ENCODE measurements around the gene CAMKMT. TPM values are rescaled to one million over a fixed set of nuclear protein-coding genes. Genes with fewer than 3 reads are reported as not detected.
A peak's percentile ranks its signal among the peaks of the same experiment; 100 is the strongest.

CAMKMT gene
- polyA plus RNA-seq, 3 donors = 4.7 to 7.8 (median 7.0) TPM

- WGBS (ENCODE audit: insufficient coverage) = 22% methylated on average over 7 of the region's 13 CpGs
- peaks cover 0 to 1% of the 10 kb centered on the region in 2 donors for H3K36me3 Mint-ChIP-seq
- DNase-seq = no peak
- peaks cover 0 to 11% (median 2%) of the 10 kb centered on the region in 7 donors for H3K9me3 Mint-ChIP-seq
- peaks cover 8 to 34% (median 18%) of the 10 kb centered on the region in 3 donors for H3K27me3 Mint-ChIP-seq (ENCODE audit: low read depth in 3 of 3)
- Histone ChIP-seq H3K9me3 (replicated peaks in 1 of 2; ENCODE audit: control insufficient read depth in 1 of 2, insufficient read depth in 1 of 2, low read length in 2 of 2) (no peaks in the 10 kb centered on the region), H3K79me2 (ENCODE audit: insufficient read depth, low read length) (no peaks in the 10 kb centered on the region), H3K27ac (ENCODE audit: low read depth in 1 of 2, low read length in 2 of 2) (no peak overlapping the region), H3K4me2 (replicated peaks; ENCODE audit: extremely low read depth, low read length, poor library complexity, severe bottlenecking) (peak overlapping the region; percentile 75), H3K4me3 (replicated peaks in 1 of 3; ENCODE audit: low read depth in 2 of 3, low read length in 3 of 3) (peak overlapping the region; percentile 1 to 64 (median 22)), H3K36me3 (replicated peaks in 1 of 2; ENCODE audit: control insufficient read depth in 1 of 2, insufficient read depth in 2 of 2, low read length in 2 of 2) (no peaks in the 10 kb centered on the region), H4K20me1 (ENCODE audit: insufficient read depth, low read length) (no peaks in the 10 kb centered on the region), H3K27me3 (ENCODE audit: control insufficient read depth in 2 of 2, insufficient read depth in 2 of 2, low read length in 2 of 2) (peaks cover 18 to 30% of the 10 kb centered on the region in 2 donors), H3K9ac (ENCODE audit: insufficient read depth, low read length, poor library complexity, severe bottlenecking) (peak overlapping the region; percentile 33), H3K4me1 (ENCODE audit: control insufficient read depth in 1 of 2, insufficient read depth in 2 of 2, low read length in 2 of 2) (peaks cover 20 to 21% of the 10 kb centered on the region in 2 donors), H2AFZ (ENCODE audit: insufficient read depth, low read depth, low read length, poor library complexity, severe bottlenecking) (peak overlapping the region; percentile 75)
- peak overlapping the region; percentile 65 to 90 for H3K4me3 Mint-ChIP-seq
- TF ChIP-seq CTCF (IDR thresholded peaks at IDR 0.05) = no peak
- intact Hi-C loops (cut with micrococcal nuclease) = no loop called here
- H3K4me1 Mint-ChIP-seq = peaks cover 23% of the 10 kb centered on the region
- H3K27ac Mint-ChIP-seq = peak overlapping the region in 2 of 7 donors; percentile 18 to 76
These were observed 416.5 kb downstream of the CAMKMT start for GRCh38 chr2:44778221-44778654.

GRCh38 chr2:44778671-44779476, 417.1 kb downstream of the CAMKMT start:
- Histone ChIP-seq H3K9me3 (replicated peaks in 1 of 2; ENCODE audit: control insufficient read depth in 1 of 2, insufficient read depth in 1 of 2, low read length in 2 of 2) (no peaks in the 10 kb centered on the region), H3K27ac (ENCODE audit: low read depth in 1 of 2, low read length in 2 of 2) (no peak overlapping the region), H3K36me3 (replicated peaks in 1 of 2; ENCODE audit: control insufficient read depth in 1 of 2, insufficient read depth in 2 of 2, low read length in 2 of 2) (no peaks in the 10 kb centered on the region), H3K27me3 (ENCODE audit: control insufficient read depth in 2 of 2, insufficient read depth in 2 of 2, low read length in 2 of 2) (peaks cover 15 to 30% of the 10 kb centered on the region in 2 donors), H3K79me2 (ENCODE audit: insufficient read depth, low read length) (no peaks in the 10 kb centered on the region), H2AFZ (ENCODE audit: insufficient read depth, low read depth, low read length, poor library complexity, severe bottlenecking) (peak overlapping the region; percentile 75), H4K20me1 (ENCODE audit: insufficient read depth, low read length) (no peaks in the 10 kb centered on the region), H3K4me3 (replicated peaks in 1 of 3; ENCODE audit: low read depth in 2 of 3, low read length in 3 of 3) (peak overlapping the region; percentile 1 to 64 (median 22)), H3K9ac (ENCODE audit: insufficient read depth, low read length, poor library complexity, severe bottlenecking) (peak overlapping the region; percentile 33), H3K4me2 (replicated peaks; ENCODE audit: extremely low read depth, low read length, poor library complexity, severe bottlenecking) (peak overlapping the region; percentile 75), H3K4me1 (ENCODE audit: control insufficient read depth in 1 of 2, insufficient read depth in 2 of 2, low read length in 2 of 2) (peaks cover 20 to 21% of the 10 kb centered on the region in 2 donors)
- peak; percentile 12 for TF ChIP-seq CTCF (IDR thresholded peaks at IDR 0.05)
- intact Hi-C loops (cut with micrococcal nuclease) = no loop called here
- peak overlapping the region in 2 of 7 donors; percentile 71 to 82 for H3K27ac Mint-ChIP-seq
- H3K4me3 Mint-ChIP-seq = peak overlapping the region; percentile 65 to 90
- peaks cover 23% of the 10 kb centered on the region for H3K4me1 Mint-ChIP-seq
- WGBS (ENCODE audit: insufficient coverage) = 32% methylated on average over 16 of the region's 20 CpGs
- DNase-seq = peak; percentile 57 to 65 (median 61)
- peaks cover 0 to 1% of the 10 kb centered on the region in 2 donors for H3K36me3 Mint-ChIP-seq
- peaks cover 8 to 33% (median 16%) of the 10 kb centered on the region in 3 donors for H3K27me3 Mint-ChIP-seq (ENCODE audit: low read depth in 3 of 3)
- peaks cover 0 to 11% (median 2%) of the 10 kb centered on the region in 7 donors for H3K9me3 Mint-ChIP-seq
